ENCODE measurements around the gene PPP1R13L.

DNA sequence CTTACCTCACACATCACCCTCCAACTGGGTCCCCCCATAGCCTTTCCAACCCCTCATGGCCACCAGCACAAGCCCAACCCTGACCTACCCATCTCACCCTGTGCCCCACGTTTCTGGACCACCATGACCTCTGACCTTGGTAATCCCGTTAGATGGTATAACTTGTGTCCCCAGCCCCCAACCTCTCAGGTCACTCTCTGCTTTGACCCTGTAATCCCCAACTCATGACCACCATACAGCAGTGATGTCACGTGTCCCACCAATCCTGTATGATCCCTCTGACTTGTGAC, 55.8 kb downstream of the PPP1R13L start:
- TF ChIP-seq SUZ12 (IDR thresholded peaks at IDR 0.05): no peak
- TF ChIP-seq SP1 (IDR thresholded peaks at IDR 0.05): no peak
- no peak for TF ChIP-seq NFRKB (IDR thresholded peaks at IDR 0.05)
- no peak for TF ChIP-seq BHLHE40 (IDR thresholded peaks at IDR 0.05; ENCODE audit: borderline replicate concordance)
- TF ChIP-seq, protein P1, sequence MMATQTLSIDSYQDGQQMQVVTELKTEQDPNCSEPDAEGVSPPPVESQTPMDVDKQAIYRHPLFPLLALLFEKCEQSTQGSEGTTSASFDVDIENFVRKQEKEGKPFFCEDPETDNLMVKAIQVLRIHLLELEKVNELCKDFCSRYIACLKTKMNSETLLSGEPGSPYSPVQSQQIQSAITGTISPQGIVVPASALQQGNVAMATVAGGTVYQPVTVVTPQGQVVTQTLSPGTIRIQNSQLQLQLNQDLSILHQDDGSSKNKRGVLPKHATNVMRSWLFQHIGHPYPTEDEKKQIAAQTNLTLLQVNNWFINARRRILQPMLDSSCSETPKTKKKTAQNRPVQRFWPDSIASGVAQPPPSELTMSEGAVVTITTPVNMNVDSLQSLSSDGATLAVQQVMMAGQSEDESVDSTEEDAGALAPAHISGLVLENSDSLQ (IDR thresholded peaks at IDR 0.05): no peak
- no peak for TF ChIP-seq FOXA1 (IDR thresholded peaks at IDR 0.05)
- TF ChIP-seq FOXM1 (IDR thresholded peaks at IDR 0.05; ENCODE audit: borderline replicate concordance): no peak
- no peak for TF ChIP-seq FOXK2 (IDR thresholded peaks at IDR 0.05)
- no peak for TF ChIP-seq CTBP1 (IDR thresholded peaks at IDR 0.05; ENCODE audit: borderline replicate concordance)
- no peak for TF ChIP-seq ZNF384 (IDR thresholded peaks at IDR 0.05)
- no peak for TF ChIP-seq ELF4 (IDR thresholded peaks at IDR 0.05)
